Body of pancreas (tissue), 4 donors: ENCODE data around the gene SELENOF. TPM values are rescaled to one million over a fixed set of nuclear protein-coding genes. Genes with fewer than 3 reads are reported as not detected.
"Not testable (repeated sequence)": the region's sequence is repeated elsewhere in the genome, so short reads cannot be mapped to it uniquely, and the experiment has no call there.

Source experiments
- ATAC-seq: fragments of 150-250 bp; one replicate; pipeline ENCODE4 v1.9.1; 2016
- DNase-seq, 4 donors: peaks; one replicate each; pipeline ENCODE4 v3.0.0-alpha.2; 2019
- H3K27ac ChIP-seq, 4 donors: fragments of 200-600 bp; sonication (generic); 1 replicate in 3 of 4; 2 replicates in 1 of 4; pipeline versions ENCODE4 v1.5.1 to v1.6.1; 2016 to 2019; ENCODE audit warnings: mild to moderate bottlenecking in 1 of 4, mixed read lengths in 1 of 4, moderate library complexity in 1 of 4
- H3K27me3 ChIP-seq, 2 donors: fragments of 200-600 bp; sonication (generic); one replicate each; pipeline ENCODE4 v1.6.0; 2016; ENCODE audit warnings: mild to moderate bottlenecking in 1 of 2
- H3K36me3 ChIP-seq, 2 donors: fragments of 200-600 bp; sonication (generic); replicated peaks in 1 of 2; 2 replicates each; pipeline ENCODE4 v1.5.1; 2016; ENCODE audit warnings: low read depth in 2 of 2; ENCODE audit not compliant: insufficient read depth in 1 of 2
- H3K4me1 ChIP-seq: fragments of 200-600 bp; sonication (generic); one replicate; pipeline ENCODE4 v1.6.0; 2016
- H3K4me3 ChIP-seq, 2 donors: fragments of 200-600 bp; sonication (generic); 1 replicate in 1 of 2; 2 replicates in 1 of 2; pipeline ENCODE4 v1.5.1; 2016 to 2019
- H3K9me3 ChIP-seq, 3 donors: fragments of 200-600 bp; sonication (generic); 1 replicate in 2 of 3; 2 replicates in 1 of 3; pipeline ENCODE4 v1.5.1; 2016
- POLR2A ChIP-seq, 3 donors: fragments of 450-650 bp; IDR thresholded peaks; one replicate each; pipeline ENCODE4 v1.6.1; 2016; ENCODE audit warnings: antibody characterized with exemption in 3 of 3, mild to moderate bottlenecking in 2 of 3
- WGBS, 2 donors: methylation state at CpG; one replicate each; pipeline ENCODE4 v1.1.5; 2017; 5-methylcytosine and 5-hydroxymethylcytosine counted together
- intact Hi-C: fragments of 100-400 bp; cut with DNase I; formaldehyde crosslinking; loops from one replicate; pipeline ENCODE4 v1.15.1; 2023
- total RNA-seq, 2 donors: library from RNA; depleted of rRNA; stranded (reverse); fragments of >200 nt; gene quantifications; one replicate each; pipeline ENCODE4 v1.1.0, GENCODE V29; 2016
- TF ChIP-seq, protein P1 (sequence below), 7 experiments: fragments of 450-650 bp in 4 of 7; fragments of 200-600 bp in 3 of 7; sonication (generic) in 3 of 7; IDR thresholded peaks; one replicate each; pipeline ENCODE4 v1.5.1; 2016 to 2019; ENCODE audit warnings: antibody characterized with exemption in 7 of 7

SELENOF gene
- total RNA-seq, 2 donors from 2014 or later: 67.6 to 70.0 TPM

DNA sequence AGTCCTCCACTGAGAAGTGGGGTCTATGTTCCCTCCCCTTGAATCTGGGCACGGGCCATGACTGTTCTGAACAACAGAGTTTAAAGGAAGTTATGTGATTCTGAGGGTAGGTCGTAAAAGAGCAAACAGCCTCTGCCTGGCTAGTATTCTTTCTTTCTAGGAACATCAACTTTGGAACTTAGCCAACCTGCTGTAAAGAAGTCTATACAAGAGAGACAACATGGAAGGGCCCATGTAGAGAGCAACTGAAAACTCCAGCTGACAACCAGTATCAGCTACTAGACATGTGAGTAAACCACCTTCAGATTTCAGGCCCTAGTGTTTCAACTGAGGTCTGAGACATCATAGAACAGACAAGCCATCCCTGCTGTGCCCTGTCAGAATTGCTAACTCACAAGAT, 7.5 kb downstream of the SELENOF start:
- Histone ChIP-seq H3K4me3 (no peak overlapping the region), H3K27me3 (no peaks in the 10 kb centered on the region), H3K9me3 (no peaks in the 10 kb centered on the region), H3K27ac (no peak overlapping the region), H3K36me3 (peaks cover 0 to 4% of the 10 kb centered on the region in 2 donors), H3K4me1 (peaks cover 24% of the 10 kb centered on the region)
- WGBS, 2 donors: 35 to 42% methylated on average over 2 of the region's 2 CpGs
- intact Hi-C loops: no loop called here
- TF ChIP-seq POLR2A (IDR thresholded peaks at IDR 0.05): no peak
- no peak for DNase-seq
- no peak for ATAC-seq

DNA sequence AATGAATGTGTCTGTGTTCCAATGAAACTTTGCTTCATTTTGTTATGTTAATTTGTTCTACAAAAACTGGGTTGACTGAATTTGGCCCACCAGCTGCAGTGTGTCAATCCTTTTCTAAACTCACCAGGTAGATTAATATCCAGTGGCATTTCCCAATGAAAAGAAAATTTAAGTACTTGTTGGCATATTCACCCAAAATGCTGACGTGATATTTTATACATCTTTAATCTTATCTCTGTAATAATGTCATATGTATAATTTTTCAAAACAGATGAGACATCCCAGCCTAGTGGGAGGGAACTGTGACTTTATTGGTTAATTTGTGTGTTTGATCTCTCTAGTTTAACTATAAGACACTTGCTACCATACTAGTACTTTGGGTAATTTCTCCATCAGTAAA, 8.1 kb downstream of the SELENOF start:
- TF ChIP-seq POLR2A (IDR thresholded peaks at IDR 0.05): no peak
- TF ChIP-seq, protein P1, sequence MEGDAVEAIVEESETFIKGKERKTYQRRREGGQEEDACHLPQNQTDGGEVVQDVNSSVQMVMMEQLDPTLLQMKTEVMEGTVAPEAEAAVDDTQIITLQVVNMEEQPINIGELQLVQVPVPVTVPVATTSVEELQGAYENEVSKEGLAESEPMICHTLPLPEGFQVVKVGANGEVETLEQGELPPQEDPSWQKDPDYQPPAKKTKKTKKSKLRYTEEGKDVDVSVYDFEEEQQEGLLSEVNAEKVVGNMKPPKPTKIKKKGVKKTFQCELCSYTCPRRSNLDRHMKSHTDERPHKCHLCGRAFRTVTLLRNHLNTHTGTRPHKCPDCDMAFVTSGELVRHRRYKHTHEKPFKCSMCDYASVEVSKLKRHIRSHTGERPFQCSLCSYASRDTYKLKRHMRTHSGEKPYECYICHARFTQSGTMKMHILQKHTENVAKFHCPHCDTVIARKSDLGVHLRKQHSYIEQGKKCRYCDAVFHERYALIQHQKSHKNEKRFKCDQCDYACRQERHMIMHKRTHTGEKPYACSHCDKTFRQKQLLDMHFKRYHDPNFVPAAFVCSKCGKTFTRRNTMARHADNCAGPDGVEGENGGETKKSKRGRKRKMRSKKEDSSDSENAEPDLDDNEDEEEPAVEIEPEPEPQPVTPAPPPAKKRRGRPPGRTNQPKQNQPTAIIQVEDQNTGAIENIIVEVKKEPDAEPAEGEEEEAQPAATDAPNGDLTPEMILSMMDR (IDR thresholded peaks at IDR 0.05): no peak
- H3K36me3 ChIP-seq: peaks cover 0 to 6% of the 10 kb centered on the region in 2 donors
- no peak overlapping the region for H3K27ac ChIP-seq
- no peak for DNase-seq
- H3K27me3 ChIP-seq: no peaks in the 10 kb centered on the region
- H3K9me3 ChIP-seq: no peaks in the 10 kb centered on the region
- no peak overlapping the region for H3K4me3 ChIP-seq
- WGBS, 2 donors: 0% methylated on average over 1 of the region's 1 CpG
- ATAC-seq: no peak
- intact Hi-C loops: no loop called here
- H3K4me1 ChIP-seq: peaks cover 18% of the 10 kb centered on the region

DNA sequence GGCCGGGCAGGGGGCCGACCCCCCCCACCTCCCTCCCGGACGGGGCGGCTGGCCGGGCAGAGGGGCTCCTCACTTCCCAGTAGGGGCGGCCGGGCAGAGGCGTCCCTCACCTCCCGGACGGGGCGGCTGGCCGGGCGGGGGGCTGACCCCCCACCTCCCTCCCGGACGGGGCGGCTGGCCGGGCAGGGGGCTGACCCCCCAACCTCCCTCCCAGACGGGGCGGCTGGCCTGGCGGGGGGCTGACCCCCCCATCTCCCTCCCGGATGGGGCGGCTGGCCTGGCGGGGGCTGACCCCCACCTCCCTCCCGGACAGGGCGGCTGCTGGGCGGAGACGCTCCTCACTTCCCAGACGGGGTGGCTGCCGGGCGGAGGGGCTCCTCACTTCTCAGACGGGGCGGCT, 14.5 kb downstream of the SELENOF start:
- H3K36me3 ChIP-seq, H3K27ac ChIP-seq, intact Hi-C loops, H3K9me3 ChIP-seq, DNase-seq, H3K4me3 ChIP-seq, ATAC-seq, H3K4me1 ChIP-seq, H3K27me3 ChIP-seq: not testable (repeated sequence)
- WGBS, 2 donors: no CpG with 5 or more reads among the region's 33 CpGs

DNA sequence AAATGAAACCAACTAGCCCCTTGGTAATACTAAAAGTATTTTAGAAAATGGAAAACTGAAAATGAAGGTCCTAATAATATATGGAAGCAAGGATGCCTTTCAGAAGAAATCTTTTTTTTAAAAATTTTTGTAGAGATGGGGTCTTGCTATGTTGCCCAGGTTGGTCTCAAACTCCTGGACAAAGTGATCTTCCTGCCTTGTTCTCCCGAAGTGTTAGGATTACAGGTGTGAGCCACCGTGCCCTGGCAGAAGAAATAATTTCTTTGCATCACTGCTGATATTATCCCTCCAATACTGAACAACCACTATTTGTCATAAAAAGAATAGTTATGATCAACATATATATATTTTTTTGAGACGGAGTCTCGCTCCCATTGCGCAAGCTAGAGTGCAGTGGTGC, 25.6 kb downstream of the SELENOF start:
- no peak overlapping the region for H3K27ac ChIP-seq
- TF ChIP-seq, protein P1 (IDR thresholded peaks at IDR 0.05): no peak
- TF ChIP-seq POLR2A (IDR thresholded peaks at IDR 0.05): no peak
- no peaks in the 10 kb centered on the region for H3K4me1 ChIP-seq
- no peaks in the 10 kb centered on the region for H3K36me3 ChIP-seq
- 96 to 97% methylated on average over 5 of the region's 5 CpGs for WGBS, 2 donors
- no peak overlapping the region for H3K4me3 ChIP-seq
- no peaks in the 10 kb centered on the region for H3K9me3 ChIP-seq
- DNase-seq (no peak), ATAC-seq (no peak)
- no peaks in the 10 kb centered on the region for H3K27me3 ChIP-seq
- intact Hi-C loops: no loop called here

DNA sequence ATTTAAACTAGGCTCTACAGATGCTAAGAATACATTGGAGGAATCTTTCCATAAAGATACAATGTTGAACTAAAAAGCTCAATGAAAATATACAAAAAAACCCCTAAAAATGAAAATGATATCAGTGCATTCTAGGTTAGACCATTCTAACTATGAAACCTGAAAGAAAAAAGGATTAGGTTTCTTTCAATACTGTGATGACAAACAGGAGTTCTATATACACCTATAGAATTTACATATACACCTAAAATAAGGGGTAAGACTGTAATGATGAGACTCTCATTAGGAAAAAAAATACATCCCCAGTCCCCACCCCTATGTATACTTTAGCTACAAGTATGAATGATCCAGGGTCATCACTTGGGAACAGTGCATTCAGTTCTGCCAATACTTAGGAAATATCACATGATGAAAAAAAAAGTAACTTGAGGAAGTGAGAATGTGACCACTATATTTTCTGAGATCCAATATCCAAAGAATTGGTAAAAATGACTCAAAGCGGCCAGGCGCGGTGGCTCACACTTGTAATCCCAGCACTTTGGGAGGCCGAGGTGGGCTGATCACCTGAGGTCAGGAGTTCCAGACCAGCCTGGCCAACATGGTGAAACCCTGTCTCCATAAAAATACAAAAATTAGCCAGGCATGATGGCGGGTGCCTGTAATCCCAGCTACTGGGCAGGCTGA, 26.3 kb downstream of the SELENOF start:
- no peaks in the 10 kb centered on the region for H3K4me1 ChIP-seq
- no peaks in the 10 kb centered on the region for H3K27me3 ChIP-seq
- no peak for ATAC-seq
- H3K9me3 ChIP-seq: no peaks in the 10 kb centered on the region
- DNase-seq: no peak
- no peaks in the 10 kb centered on the region for H3K36me3 ChIP-seq
- 82 to 97% methylated on average over 5 of the region's 5 CpGs for WGBS, 2 donors
- no peak overlapping the region for H3K27ac ChIP-seq
- no peak overlapping the region for H3K4me3 ChIP-seq
- TF ChIP-seq, protein P1 (IDR thresholded peaks at IDR 0.05): no peak
- TF ChIP-seq POLR2A (IDR thresholded peaks at IDR 0.05): no peak
- intact Hi-C loops: no loop called here

DNA sequence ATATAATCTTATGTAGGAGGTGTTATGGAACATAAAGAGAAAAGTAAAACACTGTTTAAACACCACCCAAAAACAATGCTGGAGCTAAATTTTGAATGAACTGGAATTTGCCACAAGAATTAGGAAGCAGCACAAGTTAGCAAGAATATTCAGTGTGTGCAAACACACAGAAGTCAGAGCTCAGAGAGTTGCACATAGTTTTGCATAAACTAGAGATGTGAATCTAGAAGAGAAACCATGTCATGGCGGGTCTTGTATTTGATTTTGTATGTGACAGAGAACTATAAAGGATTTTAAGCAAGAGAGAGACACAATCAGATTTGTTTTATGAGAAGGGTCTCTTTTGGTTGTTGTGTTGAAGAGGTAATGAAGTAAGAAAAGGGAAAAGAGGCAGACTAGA, 38.2 kb downstream of the SELENOF start:
- 100% methylated on average over 1 of the region's 1 CpG for WGBS, 2 donors
- Histone ChIP-seq H3K27ac (no peak overlapping the region), H3K4me1 (no peaks in the 10 kb centered on the region), H3K36me3 (peaks cover 0 to 6% of the 10 kb centered on the region in 2 donors), H3K27me3 (no peaks in the 10 kb centered on the region), H3K9me3 (no peaks in the 10 kb centered on the region), H3K4me3 (no peak overlapping the region)
- intact Hi-C loops: no loop called here
- DNase-seq (no peak), ATAC-seq (no peak)
- TF ChIP-seq, protein P1 (IDR thresholded peaks at IDR 0.05): no peak
